Glutamatergic neuron (in vitro differentiated cells): ENCODE data around the gene POLK. TPM values are rescaled to one million over a fixed set of nuclear protein-coding genes. Genes with fewer than 3 reads are reported as not detected.

Experiments
- DNase-seq: peaks from one replicate; pipeline ENCODE4 v3.0.0; 2022
- H3K27ac Mint-ChIP-seq: one replicate; pipeline ENCODE4 v1.8.0; 2020; ENCODE audit warnings: mild to moderate bottlenecking, mixed read lengths, inconsistent platforms; ENCODE audit not compliant: unreplicated experiment
- H3K27me3 Mint-ChIP-seq: one replicate; pipeline ENCODE4 v1.8.0; 2020; ENCODE audit warnings: mild to moderate bottlenecking, moderate library complexity, mixed read lengths, inconsistent platforms; ENCODE audit not compliant: unreplicated experiment
- H3K36me3 Mint-ChIP-seq: one replicate; pipeline ENCODE4 v1.8.0; 2020; ENCODE audit warnings: mild to moderate bottlenecking, mixed read lengths, inconsistent platforms; ENCODE audit not compliant: unreplicated experiment
- H3K4me1 Mint-ChIP-seq: one replicate; pipeline ENCODE4 v1.8.0; 2020; ENCODE audit warnings: mild to moderate bottlenecking, low read depth, mixed read lengths, inconsistent platforms; ENCODE audit not compliant: unreplicated experiment
- H3K4me3 Mint-ChIP-seq: one replicate; pipeline ENCODE4 v1.8.0; 2020; ENCODE audit warnings: mild to moderate bottlenecking, mixed read lengths, inconsistent platforms; ENCODE audit not compliant: unreplicated experiment
- H3K9me3 Mint-ChIP-seq: one replicate; pipeline ENCODE4 v1.8.0; 2020; ENCODE audit warnings: mild to moderate bottlenecking, moderate library complexity, mixed read lengths, inconsistent platforms; ENCODE audit not compliant: unreplicated experiment
- total RNA-seq: library from RNA; stranded (reverse); fragmentation: NEBNext Ultra II Directional; extraction: Animal tissue kit (Norgen Biotek cat#: 25700); gene quantifications from one replicate; pipeline ENCODE4 v1.2.1, GENCODE V29; 2021; ENCODE audit not compliant: unreplicated experiment
- TF ChIP-seq, protein P1 (sequence below): fragments of 200-600 bp; sonication (generic); IDR thresholded peaks from one replicate; pipeline ENCODE4 v1.5.0; 2021; ENCODE audit not compliant: partially characterized antibody, unreplicated experiment

Gene POLK
- total RNA-seq, 1 donor from 2014 or later, result 28.9 TPM

GRCh38 chr5:75640826-75641225 is 129.1 kb downstream of the POLK start:
- Mint-ChIP-seq H3K4me3 (no peak overlapping the region), H3K27ac (no peak overlapping the region), H3K36me3 (peaks cover 4% of the 10 kb centered on the region), H3K9me3 (peaks cover 1% of the 10 kb centered on the region), H3K4me1 (no peaks in the 10 kb centered on the region), H3K27me3 (peaks cover 2% of the 10 kb centered on the region)
- DNase-seq, result no peak
- TF ChIP-seq, protein P1, sequence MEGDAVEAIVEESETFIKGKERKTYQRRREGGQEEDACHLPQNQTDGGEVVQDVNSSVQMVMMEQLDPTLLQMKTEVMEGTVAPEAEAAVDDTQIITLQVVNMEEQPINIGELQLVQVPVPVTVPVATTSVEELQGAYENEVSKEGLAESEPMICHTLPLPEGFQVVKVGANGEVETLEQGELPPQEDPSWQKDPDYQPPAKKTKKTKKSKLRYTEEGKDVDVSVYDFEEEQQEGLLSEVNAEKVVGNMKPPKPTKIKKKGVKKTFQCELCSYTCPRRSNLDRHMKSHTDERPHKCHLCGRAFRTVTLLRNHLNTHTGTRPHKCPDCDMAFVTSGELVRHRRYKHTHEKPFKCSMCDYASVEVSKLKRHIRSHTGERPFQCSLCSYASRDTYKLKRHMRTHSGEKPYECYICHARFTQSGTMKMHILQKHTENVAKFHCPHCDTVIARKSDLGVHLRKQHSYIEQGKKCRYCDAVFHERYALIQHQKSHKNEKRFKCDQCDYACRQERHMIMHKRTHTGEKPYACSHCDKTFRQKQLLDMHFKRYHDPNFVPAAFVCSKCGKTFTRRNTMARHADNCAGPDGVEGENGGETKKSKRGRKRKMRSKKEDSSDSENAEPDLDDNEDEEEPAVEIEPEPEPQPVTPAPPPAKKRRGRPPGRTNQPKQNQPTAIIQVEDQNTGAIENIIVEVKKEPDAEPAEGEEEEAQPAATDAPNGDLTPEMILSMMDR, result no peak

DNA sequence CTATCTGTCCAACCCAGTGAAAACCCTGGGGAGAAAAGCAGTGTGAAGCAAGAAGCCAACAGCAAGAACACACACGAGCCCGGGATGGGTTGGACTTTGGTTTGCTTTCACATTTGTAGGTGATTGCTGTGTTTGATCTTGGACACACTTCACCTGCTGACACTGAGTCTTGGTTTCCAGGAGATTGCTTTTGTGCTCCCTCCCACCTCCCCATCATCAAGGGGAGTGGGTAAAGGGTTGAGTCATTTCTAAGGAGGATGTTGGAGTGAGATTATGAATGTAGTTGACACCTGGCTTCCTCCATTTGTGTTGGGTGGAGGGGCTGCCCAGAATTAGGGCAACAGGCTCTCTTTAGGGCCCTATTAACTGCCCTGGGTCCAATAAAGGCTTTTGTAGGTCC is 137.0 kb downstream of the POLK start:
- no peaks in the 10 kb centered on the region for H3K9me3 Mint-ChIP-seq
- H3K27ac Mint-ChIP-seq, result no peak overlapping the region
- TF ChIP-seq, protein P1, result no peak
- DNase-seq, result no peak
- no peaks in the 10 kb centered on the region for H3K36me3 Mint-ChIP-seq
- H3K4me3 Mint-ChIP-seq, result no peak overlapping the region
- H3K4me1 Mint-ChIP-seq, result no peaks in the 10 kb centered on the region
- no peaks in the 10 kb centered on the region for H3K27me3 Mint-ChIP-seq

Other genes with a start within 250 kb of the POLK start
- 362 TPM for gene HMGCR, start 174.7 kb upstream of the POLK start, total RNA-seq
- gene CERT1, start 262 bp upstream of the POLK start, total RNA-seq, result 45.4 TPM
- 2.3 TPM for gene ANKDD1B, start 99.6 kb downstream of the POLK start, total RNA-seq
- gene POC5, start 205.5 kb downstream of the POLK start, total RNA-seq, result 21.5 TPM